Lower leg skin (tissue), 4 donors: Measurements from ENCODE around the gene C1orf21. TPM values are rescaled to one million over a fixed set of nuclear protein-coding genes. Genes with fewer than 3 reads are reported as not detected.

Experiments
- DNase-seq, 2 donors: peaks; one replicate each; pipeline ENCODE4 v3.0.0-alpha.2; 2019; ENCODE audit warnings: low spot score in 2 of 2
- H3K4me3 ChIP-seq: fragments of 200-600 bp; sonication (generic); 2 replicates; pipeline ENCODE4 v1.5.1; 2017; ENCODE audit warnings: mild to moderate bottlenecking, low read depth; ENCODE audit not compliant: poor library complexity, severe bottlenecking
- CTCF ChIP-seq, 3 donors: fragments of 450-650 bp; IDR thresholded peaks; one replicate each; pipeline ENCODE4 v1.5.1; 2016; ENCODE audit warnings: antibody characterized with exemption in 3 of 3, mild to moderate bottlenecking in 3 of 3, moderate library complexity in 2 of 3
- POLR2A ChIP-seq, 2 donors: fragments of 450-650 bp; IDR thresholded peaks; one replicate each; pipeline ENCODE4 v1.6.1; 2016 to 2017; ENCODE audit warnings: antibody characterized with exemption in 2 of 2, mild to moderate bottlenecking in 1 of 2, moderate library complexity in 1 of 2
- WGBS, 2 donors: methylation state at CpG; one replicate each; pipeline ENCODE4 v1.1.5; 2018; 5-methylcytosine and 5-hydroxymethylcytosine counted together
- intact Hi-C: fragments of 100-400 bp; cut with DNase I; formaldehyde crosslinking; loops from one replicate; pipeline ENCODE4 v1.15.0; 2023; ENCODE audit warnings: low total_unique reads
- total RNA-seq, 4 donors: library from RNA; depleted of rRNA; stranded (reverse); fragments of >200 nt; gene quantifications; one replicate each; pipeline ENCODE4 v1.1.0, GENCODE V29; 2016

Gene C1orf21
- total RNA-seq, 4 donors from 2014 or later, result 37.6 to 79.4 (median 56.2) TPM

GRCh38 chr1:184646824-184647223, 260.0 kb downstream of the C1orf21 start:
- 89 to 90% methylated on average over 3 of the region's 3 CpGs for WGBS, 2 donors
- no peak overlapping the region for H3K4me3 ChIP-seq
- no peak for TF ChIP-seq CTCF (IDR thresholded peaks at IDR 0.05)
- TF ChIP-seq POLR2A (IDR thresholded peaks at IDR 0.05), result no peak
- DNase-seq, result no peak
- intact Hi-C loops, result no loop called here

- intact Hi-C loops, result no loop called here
Observed at GRCh38 chr1:184647471-184647870, 260.6 kb downstream of the C1orf21 start.

GRCh38 chr1:184648160-184648855, 261.5 kb downstream of the C1orf21 start:
- H3K4me3 ChIP-seq, result no peak overlapping the region
- no peak for DNase-seq
- intact Hi-C loops, result no loop called here
- TF ChIP-seq POLR2A (IDR thresholded peaks at IDR 0.05), result no peak
- no peak for TF ChIP-seq CTCF (IDR thresholded peaks at IDR 0.05)
- 89 to 91% methylated on average over 4 of the region's 4 CpGs for WGBS, 2 donors

More at GRCh38 chr1:184647471-184647870, 260.6 kb downstream of the C1orf21 start:
- no peak overlapping the region for H3K4me3 ChIP-seq
- TF ChIP-seq POLR2A (IDR thresholded peaks at IDR 0.05) (no peak), CTCF (IDR thresholded peaks at IDR 0.05) (no peak)
- DNase-seq, result no peak
- 93 to 98% methylated on average over 4 of the region's 4 CpGs for WGBS, 2 donors

- intact Hi-C loops, result no loop called here
- TF ChIP-seq CTCF (IDR thresholded peaks at IDR 0.05), result no peak
- TF ChIP-seq POLR2A (IDR thresholded peaks at IDR 0.05), result no peak
- DNase-seq, result no peak
- no peak overlapping the region for H3K4me3 ChIP-seq
- 81 to 85% methylated on average over 6 of the region's 6 CpGs for WGBS, 2 donors
Observed at GRCh38 chr1:184648856-184649201, 262.0 kb downstream of the C1orf21 start.

- TF ChIP-seq CTCF (IDR thresholded peaks at IDR 0.05) (no peak), POLR2A (IDR thresholded peaks at IDR 0.05) (no peak)
- no peak overlapping the region for H3K4me3 ChIP-seq
- WGBS, 2 donors, result 67 to 70% methylated on average over 7 of the region's 7 CpGs
- intact Hi-C loops, result no loop called here
- DNase-seq, result no peak
Observed at GRCh38 chr1:184649451-184649888, 262.6 kb downstream of the C1orf21 start.
